ENCODE data around the gene YIF1B. TPM values are rescaled to one million over a fixed set of nuclear protein-coding genes. Genes with fewer than 3 reads are reported as not detected.

Gene YIF1B
- total and polyA plus RNA-seq, 2 of the 4 experiments (the other 2 are of a cell fraction): 72.2 to 165 TPM

DNA sequence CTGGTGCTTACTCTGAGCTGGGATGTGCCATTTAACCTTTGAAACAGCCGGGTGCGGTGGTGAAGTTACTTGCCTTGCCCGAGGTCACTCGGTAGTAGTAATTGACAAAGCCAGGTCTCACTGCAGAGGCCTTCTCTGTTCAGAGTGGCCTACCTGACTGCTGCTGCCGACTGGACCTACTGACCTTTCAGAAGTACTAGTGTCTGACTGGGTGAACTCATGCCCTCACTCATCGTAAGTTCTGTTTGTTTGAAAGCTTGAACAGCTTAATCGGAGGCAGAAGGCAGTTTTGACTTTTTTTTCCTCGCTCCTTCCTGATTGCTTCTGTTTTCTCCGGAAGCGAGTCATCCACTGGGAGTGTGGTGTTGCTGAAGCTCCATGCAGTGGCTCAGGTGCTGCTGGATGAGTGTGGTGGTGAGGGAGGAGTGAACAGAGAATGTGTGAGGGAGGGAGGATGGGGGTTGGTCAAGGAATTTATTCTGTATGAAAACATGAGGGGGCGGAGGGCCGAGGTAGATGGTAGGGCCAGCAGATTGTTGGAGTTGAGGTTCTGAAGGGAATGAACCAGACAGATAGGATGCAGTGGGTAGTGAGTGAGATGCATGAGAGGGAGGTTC lies 48.7 kb downstream of the YIF1B start:
- Histone ChIP-seq H3K9ac (ENCODE audit: low read depth, low read length) (no peak overlapping the region), H2BK20ac (ENCODE audit: low read depth, low read length) (peak overlapping the region; percentile 90), H3K4me1 (ENCODE audit: control insufficient read depth, insufficient read depth, low read length) (peaks cover 21% of the 10 kb centered on the region), H2BK5ac (ENCODE audit: low read depth, low read length, poor library complexity, severe bottlenecking) (peak overlapping the region; percentile 73), H2BK15ac (ENCODE audit: low read depth, low read length) (peak overlapping the region; percentile 80; the same call in 2 of the 3 replicates), H3K27ac (ENCODE audit: insufficient read depth, low read length) (peak overlapping the region; percentile 16; the same call in 1 of the 2 replicates), H3K9me3 (ENCODE audit: control insufficient read depth, insufficient read depth, low read length) (no peaks in the 10 kb centered on the region), H2AFZ (replicated peaks; ENCODE audit: low read length, poor library complexity) (peak overlapping the region; percentile 80), H2AK9ac (replicated peaks; ENCODE audit: low read depth, low read length, poor library complexity) (no peak overlapping the region), H3K4ac (ENCODE audit: low read depth, low read length) (peak overlapping the region; percentile 80), H4K20me1 (ENCODE audit: insufficient read depth, low read length) (no peaks in the 10 kb centered on the region), H3K4me3 (ENCODE audit: insufficient read depth, low read depth, low read length) (no peak overlapping the region), H4K5ac (ENCODE audit: low read depth, low read length) (peak overlapping the region; percentile 82), H3K36me3 (ENCODE audit: control insufficient read depth, insufficient read depth, low read length) (no peaks in the 10 kb centered on the region), H3K23ac (ENCODE audit: low read depth, low read length) (peak overlapping the region; percentile 60; the same call in 1 of the 2 replicates), H2BK120ac (ENCODE audit: low read depth, low read length) (peak overlapping the region; percentile 83), H4K8ac (ENCODE audit: low read depth in 2 of 2, low read length in 2 of 2) (peak overlapping the region; percentile 46 to 92; a peak in 3 of 4 replicates), H4K91ac (ENCODE audit: insufficient read depth, low read depth, low read length) (peak overlapping the region; percentile 81), H3K18ac (ENCODE audit: low read depth, low read length) (peak overlapping the region; percentile 62; the same call in 1 of the 2 replicates), H2AK5ac (ENCODE audit: low read depth, low read length) (peak overlapping the region; percentile 57), H3K4me2 (ENCODE audit: low read depth, low read length) (peak overlapping the region; percentile 24; the same call in 1 of the 2 replicates), H3K9me1 (ENCODE audit: insufficient read depth, low read length) (peaks cover 23% of the 10 kb centered on the region), H3K27me3 (ENCODE audit: control insufficient read depth, insufficient read depth, low read length) (no peaks in the 10 kb centered on the region; the same call in 1 of the 2 replicates), H3K79me1 (ENCODE audit: low read depth in 1 of 2, low read length in 2 of 2) (no peaks in the 10 kb centered on the region), H3K56ac (ENCODE audit: extremely low read depth, insufficient read depth, low read length) (no peak overlapping the region), H3K14ac (replicated peaks; ENCODE audit: low read depth, low read length) (peak overlapping the region; percentile 90)
- dilution Hi-C loops (cut with HindIII; ENCODE audit: low sequenced_read_pairs, unreplicated experiment) (no loop called here), in situ Hi-C loops (cut with MboI; ENCODE audit: low sequenced_read_pairs) (no loop called here), intact Hi-C loops (cut with micrococcal nuclease) (no loop called here)
- ChIA-PET CTCF (no interaction called here), POLR2A (ENCODE audit: unreplicated experiment) (no interaction called here)
- no TSS peak for BruUV-seq (replicated peaks)
- peak; percentile 78 for DNase-seq
- WGBS, 2 experiments (ENCODE audit: extremely low coverage in 2 of 2, insufficient read length in 1 of 2): 39% methylated on average over 11 of the region's 12 CpGs; no CpG with 5 or more reads in 1 of the 2 experiments
- TF ChIP-seq POLR2A (IDR thresholded peaks at IDR 0.05; ENCODE audit: low read depth, low read length) (no peak), BHLHE40 (IDR thresholded peaks at IDR 0.05; ENCODE audit: low read depth, low read length) (peak; percentile 57; the same call in 1 of the 2 replicates), MAFK (IDR thresholded peaks at IDR 0.05; ENCODE audit: low read depth, low read length) (no peak), FOS (IDR thresholded peaks at IDR 0.05; ENCODE audit: low read depth, low read length) (0 out of 2 replicates have a peak, but pooled peaks have one; percentile 29), RFX5 (IDR thresholded peaks at IDR 0.05; ENCODE audit: low read depth, low read length) (no peak)
- peak; percentile 50 for ATAC-seq (ENCODE audit: low read depth)
